ENCODE data around the gene FLYWCH1. TPM values are rescaled to one million over a fixed set of nuclear protein-coding genes. Genes with fewer than 3 reads are reported as not detected.

The FLYWCH1 gene
- total and polyA plus RNA-seq, 2 donors (not counting 3 experiments of a cell fraction or from before 2014, with no cell fraction given): 32.0 to 51.2 TPM

DNA sequence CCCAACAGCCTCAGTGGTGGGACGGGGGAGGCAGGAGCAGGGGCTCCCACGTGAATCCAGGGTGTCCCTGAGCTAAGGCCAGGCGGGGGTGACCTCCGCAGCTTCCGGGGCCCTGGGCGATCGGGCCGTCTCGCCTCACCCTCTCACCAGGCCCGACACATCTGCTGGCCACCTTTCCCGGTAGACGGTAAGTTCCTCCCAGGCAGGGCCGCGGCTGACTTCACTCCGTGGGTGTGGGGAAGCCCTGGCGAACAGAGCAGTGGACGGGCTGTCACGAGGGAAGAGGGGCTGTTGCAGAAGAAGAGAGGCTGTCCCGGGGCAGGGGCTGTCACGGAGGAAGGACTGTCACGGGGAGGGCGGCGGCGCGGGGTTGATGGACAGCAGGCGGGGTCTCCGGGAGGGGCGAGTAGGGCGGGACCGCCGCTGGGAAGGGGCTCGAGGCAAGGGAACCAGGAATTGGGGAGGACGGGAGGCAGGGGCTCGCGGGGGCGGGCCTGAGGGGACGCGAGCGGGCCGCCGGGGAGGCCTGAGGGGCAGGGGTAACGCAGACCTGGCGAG is 68.0 kb downstream of the FLYWCH1 start:
- peaks cover 0 to 2% of the 10 kb centered on the region in 2 experiments for H3K36me3 ChIP-seq (ENCODE audit: control insufficient read depth in 2 of 2, extremely low read depth in 1 of 2, insufficient read depth in 2 of 2, low read length in 2 of 2)
- H2AFZ ChIP-seq (ENCODE audit: low read depth, low read length): peak overlapping the region; percentile 86
- FAIRE-seq (no peak), DNase-seq (ENCODE audit: low read depth, low spot score) (no peak)
- intact Hi-C loops (cut with micrococcal nuclease) (loop anchor here (1.0 kb wide), 1 partner anchor 10 kb away; the partner anchor contains the start of gene PAQR4), dilution Hi-C loops (cut with MboI; ENCODE audit: extremely low pct_ligation_motif_present, low sequenced_read_pairs) (no loop called here)
- BruUV-seq (replicated peaks): TSS peak; percentile 48
- ChIA-PET CTCF (interaction anchor here (1.6 to 2.8 kb wide), 2 partner anchors 52 kb away, joined by 4 to 8 read pairs; no protein-coding TSS in a partner anchor), POLR2A (interaction anchor here (1.5 kb wide), 1 partner anchor 8 kb away, joined by 3 read pairs; no protein-coding TSS in a partner anchor)
- peak overlapping the region; percentile 79 for H3K9ac ChIP-seq (replicated peaks; ENCODE audit: extremely low read depth, insufficient read depth, low read length)
- TF ChIP-seq, protein P1, sequence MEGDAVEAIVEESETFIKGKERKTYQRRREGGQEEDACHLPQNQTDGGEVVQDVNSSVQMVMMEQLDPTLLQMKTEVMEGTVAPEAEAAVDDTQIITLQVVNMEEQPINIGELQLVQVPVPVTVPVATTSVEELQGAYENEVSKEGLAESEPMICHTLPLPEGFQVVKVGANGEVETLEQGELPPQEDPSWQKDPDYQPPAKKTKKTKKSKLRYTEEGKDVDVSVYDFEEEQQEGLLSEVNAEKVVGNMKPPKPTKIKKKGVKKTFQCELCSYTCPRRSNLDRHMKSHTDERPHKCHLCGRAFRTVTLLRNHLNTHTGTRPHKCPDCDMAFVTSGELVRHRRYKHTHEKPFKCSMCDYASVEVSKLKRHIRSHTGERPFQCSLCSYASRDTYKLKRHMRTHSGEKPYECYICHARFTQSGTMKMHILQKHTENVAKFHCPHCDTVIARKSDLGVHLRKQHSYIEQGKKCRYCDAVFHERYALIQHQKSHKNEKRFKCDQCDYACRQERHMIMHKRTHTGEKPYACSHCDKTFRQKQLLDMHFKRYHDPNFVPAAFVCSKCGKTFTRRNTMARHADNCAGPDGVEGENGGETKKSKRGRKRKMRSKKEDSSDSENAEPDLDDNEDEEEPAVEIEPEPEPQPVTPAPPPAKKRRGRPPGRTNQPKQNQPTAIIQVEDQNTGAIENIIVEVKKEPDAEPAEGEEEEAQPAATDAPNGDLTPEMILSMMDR (IDR thresholded peaks at IDR 0.05; ENCODE audit: extremely low read depth in 1 of 2, insufficient read depth in 1 of 2, low read depth in 1 of 2, low read length in 2 of 2): no peak
- TF ChIP-seq EZH2 (IDR thresholded peaks at IDR 0.05; ENCODE audit: borderline replicate concordance, low read depth, low read length, severe bottlenecking): no peak
- TF ChIP-seq FOS (IDR thresholded peaks at IDR 0.05; ENCODE audit: borderline replicate concordance, insufficient read depth, low read length): no peak
- no peak for TF ChIP-seq JUN (IDR thresholded peaks at IDR 0.05; ENCODE audit: borderline replicate concordance, insufficient read depth, insufficient read length, low read depth)
- no peak for TF ChIP-seq MYC (IDR thresholded peaks at IDR 0.05; ENCODE audit: low read depth, low read length)
- TF ChIP-seq, protein P2, sequence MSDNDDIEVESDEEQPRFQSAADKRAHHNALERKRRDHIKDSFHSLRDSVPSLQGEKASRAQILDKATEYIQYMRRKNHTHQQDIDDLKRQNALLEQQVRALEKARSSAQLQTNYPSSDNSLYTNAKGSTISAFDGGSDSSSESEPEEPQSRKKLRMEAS (IDR thresholded peaks at IDR 0.05; ENCODE audit: insufficient read depth, insufficient read length): no peak
- TF ChIP-seq POLR2A (IDR thresholded peaks at IDR 0.05; ENCODE audit: low read depth, low read length): no peak
- TF ChIP-seq POLR2AphosphoS5 (IDR thresholded peaks at IDR 0.05; ENCODE audit: insufficient read depth, low read depth, low read length): no peak
- no peak for TF ChIP-seq GATA2 (IDR thresholded peaks at IDR 0.05; ENCODE audit: insufficient read depth, insufficient read length, low read depth, low read length)
- H3K27ac ChIP-seq (ENCODE audit: insufficient read depth, low read depth, low read length): no peak overlapping the region
- no peaks in the 10 kb centered on the region for H4K20me1 ChIP-seq (replicated peaks; ENCODE audit: control insufficient read depth, extremely low read depth, insufficient read depth, low read length)
- no peaks in the 10 kb centered on the region for H3K27me3 ChIP-seq (ENCODE audit: control insufficient read depth in 2 of 2, insufficient read depth in 2 of 2, low read length in 2 of 2)
- peaks cover 5% of the 10 kb centered on the region for H3K79me2 ChIP-seq (ENCODE audit: control insufficient read depth, insufficient read depth, low read length)
- peaks cover 10% of the 10 kb centered on the region for H3K4me1 ChIP-seq (ENCODE audit: control insufficient read depth, extremely low read depth, insufficient read depth, low read length)
- H3K9me1 ChIP-seq (replicated peaks; ENCODE audit: control insufficient read depth, extremely low read depth, insufficient read depth, low read length): no peaks in the 10 kb centered on the region
- peak overlapping the region; percentile 53 to 74 (median 55) for H3K4me3 ChIP-seq (replicated peaks in 1 of 3; ENCODE audit: insufficient read depth in 1 of 3, low read depth in 1 of 3, low read length in 3 of 3)
- no peaks in the 10 kb centered on the region for H3K9me3 ChIP-seq (replicated peaks; ENCODE audit: control insufficient read depth, insufficient read depth, low read length)
- peak overlapping the region; percentile 68 for H3K4me2 ChIP-seq (ENCODE audit: insufficient read depth, low read length)

Measured in endothelial cell of umbilical vein (primary cell).